ENCODE data around the gene HIRA. TPM values are rescaled to one million over a fixed set of nuclear protein-coding genes. Genes with fewer than 3 reads are reported as not detected.
A peak's percentile ranks its signal among the peaks of the same experiment; 100 is the strongest.

HIRA gene
- total RNA-seq, 4 donors from 2014 or later: 63.8 to 139 (median 107) TPM

DNA sequence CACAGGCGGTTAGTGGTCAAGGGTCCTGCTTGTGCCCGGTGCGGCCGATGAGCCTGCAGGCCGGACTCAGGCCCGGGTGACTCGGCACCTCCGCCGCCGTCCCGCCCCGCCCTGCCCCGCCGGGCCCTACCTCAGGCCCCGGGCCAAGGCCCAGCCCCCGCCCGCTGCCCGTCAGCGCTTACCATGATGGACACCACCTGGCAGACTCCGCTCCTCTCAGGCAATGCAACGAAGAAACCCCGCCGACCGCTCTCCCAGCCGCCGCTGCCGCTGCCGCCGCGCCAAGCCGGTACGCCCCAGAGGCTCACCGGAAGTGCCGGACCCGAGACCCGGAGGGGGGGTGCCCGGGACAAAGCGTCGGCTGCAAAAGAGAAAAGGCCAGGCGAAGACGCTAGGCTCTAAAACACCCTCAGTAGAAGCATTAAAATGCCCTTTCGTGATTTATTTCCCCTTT is 47.4 kb upstream of the HIRA start, which contains the start of gene UFD1:
Gene UFD1 (minus strand): TSS at position 293 of the 454 bp plus-strand sequence. CDS start 108 bp downstream, at position 185.
- H3K36me3 ChIP-seq: peaks cover 0 to 8% of the 10 kb centered on the region in 2 donors
- no peaks in the 10 kb centered on the region for H3K9me3 ChIP-seq
- WGBS, 2 donors: 0% methylated on average over 9 to 22 of the region's 42 CpGs
- H3K27ac ChIP-seq: peak within 1 kb of the TSS; percentile 96 to 99 (median 99)
- H3K27me3 ChIP-seq: no peaks in the 10 kb centered on the region
- peak within 1 kb of the TSS; percentile 45 to 85 (median 69) for H3K4me3 ChIP-seq (replicated peaks in 1 of 3)
- peaks cover 15 to 16% of the 10 kb centered on the region in 2 donors for H3K4me1 ChIP-seq
- intact Hi-C loops (cut with DNase I): loop anchor here (10.0 kb wide), 1 partner anchor 294 kb away; no protein-coding TSS in a partner anchor
- TF ChIP-seq, protein P1, sequence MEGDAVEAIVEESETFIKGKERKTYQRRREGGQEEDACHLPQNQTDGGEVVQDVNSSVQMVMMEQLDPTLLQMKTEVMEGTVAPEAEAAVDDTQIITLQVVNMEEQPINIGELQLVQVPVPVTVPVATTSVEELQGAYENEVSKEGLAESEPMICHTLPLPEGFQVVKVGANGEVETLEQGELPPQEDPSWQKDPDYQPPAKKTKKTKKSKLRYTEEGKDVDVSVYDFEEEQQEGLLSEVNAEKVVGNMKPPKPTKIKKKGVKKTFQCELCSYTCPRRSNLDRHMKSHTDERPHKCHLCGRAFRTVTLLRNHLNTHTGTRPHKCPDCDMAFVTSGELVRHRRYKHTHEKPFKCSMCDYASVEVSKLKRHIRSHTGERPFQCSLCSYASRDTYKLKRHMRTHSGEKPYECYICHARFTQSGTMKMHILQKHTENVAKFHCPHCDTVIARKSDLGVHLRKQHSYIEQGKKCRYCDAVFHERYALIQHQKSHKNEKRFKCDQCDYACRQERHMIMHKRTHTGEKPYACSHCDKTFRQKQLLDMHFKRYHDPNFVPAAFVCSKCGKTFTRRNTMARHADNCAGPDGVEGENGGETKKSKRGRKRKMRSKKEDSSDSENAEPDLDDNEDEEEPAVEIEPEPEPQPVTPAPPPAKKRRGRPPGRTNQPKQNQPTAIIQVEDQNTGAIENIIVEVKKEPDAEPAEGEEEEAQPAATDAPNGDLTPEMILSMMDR (IDR thresholded peaks at IDR 0.05): peak in 1 of 6 experiments; percentile 21
- peak in 1 of 2 donors; percentile 50 for TF ChIP-seq POLR2A (IDR thresholded peaks at IDR 0.05)
- peak; percentile 81 to 85 for DNase-seq

DNA sequence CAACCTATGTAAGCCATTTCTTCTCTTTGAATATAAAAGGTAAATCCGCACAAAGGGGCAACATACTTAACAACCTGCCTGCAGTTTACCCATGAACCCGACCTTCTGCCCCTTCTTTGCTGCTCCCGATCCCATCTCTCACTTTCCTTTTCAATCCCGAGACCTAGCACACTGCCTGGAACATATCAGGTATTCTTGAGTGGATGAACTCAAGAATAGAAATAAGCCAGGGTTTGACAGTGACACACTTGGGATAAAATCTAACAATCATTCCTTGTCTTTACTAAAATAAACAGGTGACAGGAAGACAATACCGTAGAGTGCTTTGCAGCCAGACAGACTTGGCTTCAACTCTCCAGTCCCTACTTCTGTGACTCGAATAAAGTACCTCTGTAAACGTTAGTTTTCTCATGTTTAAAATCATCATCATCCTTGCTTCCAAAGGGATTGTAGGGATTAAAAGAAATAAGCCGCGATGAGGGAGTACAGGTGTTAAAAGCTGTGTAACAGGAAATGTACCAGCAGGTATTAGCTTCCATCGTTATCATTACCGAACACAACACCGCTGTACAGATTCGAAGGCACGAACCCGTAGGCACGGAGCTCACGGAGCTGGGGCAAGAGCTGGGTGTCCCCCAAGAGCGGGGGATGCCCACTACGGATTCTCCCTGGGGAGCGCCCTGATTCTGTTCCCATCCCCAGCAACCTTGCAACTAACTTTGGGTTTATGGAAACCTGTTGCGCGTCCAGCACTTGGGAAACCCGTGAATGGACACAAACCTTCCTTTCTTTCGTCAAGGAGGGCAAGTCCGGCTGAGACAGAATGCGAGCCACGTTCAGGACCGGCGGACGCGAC is 46.7 kb upstream of the HIRA start:
- Histone ChIP-seq H3K4me1 (peaks cover 15 to 16% of the 10 kb centered on the region in 2 donors), H3K36me3 (peaks cover 0 to 15% of the 10 kb centered on the region in 2 donors), H3K4me3 (replicated peaks in 1 of 3) (peak overlapping the region; percentile 45 to 85 (median 69)), H3K27me3 (no peaks in the 10 kb centered on the region), H3K27ac (peak overlapping the region in 1 of 3 donors; percentile 96), H3K9me3 (no peaks in the 10 kb centered on the region)
- intact Hi-C loops (cut with DNase I): loop anchor here (10.0 kb wide), 1 partner anchor 293 kb away; no protein-coding TSS in a partner anchor
- TF ChIP-seq, protein P1 (IDR thresholded peaks at IDR 0.05): no peak
- no peak for TF ChIP-seq POLR2A (IDR thresholded peaks at IDR 0.05)
- 2 to 4% methylated on average over 23 to 27 of the region's 31 CpGs for WGBS, 2 donors
- DNase-seq: no peak

DNA sequence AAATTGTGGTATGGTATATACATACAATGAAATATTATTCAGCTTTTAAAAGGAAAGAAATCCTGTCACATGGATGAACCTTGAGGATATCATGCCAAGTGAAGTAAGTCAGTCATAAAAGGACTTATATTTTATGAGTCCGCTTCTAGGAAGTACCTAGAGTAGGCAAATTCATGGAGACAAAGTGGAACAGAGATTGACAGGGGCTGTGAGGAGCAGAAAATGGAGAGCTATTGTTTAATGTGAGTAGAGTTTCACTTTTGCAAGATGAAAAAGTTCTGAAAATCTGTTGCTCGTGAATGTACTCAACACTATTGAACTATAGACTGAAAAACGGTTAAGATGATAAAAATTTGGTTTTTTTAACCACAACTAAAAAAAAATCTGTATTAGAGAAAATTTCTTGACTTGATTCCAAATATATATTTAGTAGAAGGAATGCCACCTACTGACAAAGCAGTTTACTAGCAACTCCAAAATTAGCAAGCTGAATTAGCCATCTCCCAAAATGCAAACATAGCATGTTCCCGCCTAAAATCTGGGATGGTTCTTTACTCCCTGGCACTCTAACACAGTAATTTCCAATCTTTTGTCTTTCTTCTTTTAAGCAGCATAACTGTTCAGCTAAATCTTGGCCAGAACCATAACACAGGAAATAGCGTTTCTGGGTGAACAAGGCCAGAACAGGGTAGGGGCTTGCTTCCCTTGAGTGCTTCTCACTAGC is 46.0 kb upstream of the HIRA start:
- no peak for TF ChIP-seq POLR2A (IDR thresholded peaks at IDR 0.05)
- TF ChIP-seq, protein P1 (IDR thresholded peaks at IDR 0.05): peak in 2 of 6 experiments; percentile 24 to 30
- Histone ChIP-seq H3K36me3 (peaks cover 1 to 22% of the 10 kb centered on the region in 2 donors), H3K27ac (no peak overlapping the region), H3K4me3 (replicated peaks in 1 of 3) (peak overlapping the region in 1 of 3 donors; percentile 85), H3K4me1 (peaks cover 15 to 16% of the 10 kb centered on the region in 2 donors), H3K27me3 (no peaks in the 10 kb centered on the region), H3K9me3 (no peaks in the 10 kb centered on the region)
- intact Hi-C loops (cut with DNase I): loop anchor here (10.0 kb wide), 1 partner anchor 293 kb away; no protein-coding TSS in a partner anchor
- WGBS, 2 donors: 39 to 40% methylated on average over 5 of the region's 5 CpGs
- no peak for DNase-seq

DNA sequence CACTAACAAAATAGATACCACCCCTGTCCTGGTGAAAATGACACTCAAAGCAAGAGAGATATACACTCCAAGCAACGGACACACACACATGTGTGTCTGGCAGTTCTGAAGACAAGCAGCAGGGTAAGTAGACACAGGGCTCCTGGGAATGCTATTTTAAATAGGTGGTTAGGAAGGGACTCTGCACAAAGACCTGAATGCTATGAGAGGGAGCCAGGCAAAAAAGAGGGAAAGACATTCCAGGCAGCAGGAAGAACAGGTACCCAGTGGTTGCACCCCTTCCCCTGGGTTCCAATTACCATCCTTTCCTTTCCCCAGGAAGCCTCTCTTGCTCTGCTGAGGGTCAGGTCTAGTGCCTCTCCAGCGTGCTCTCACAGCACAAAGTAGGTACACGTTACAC is 44.5 kb upstream of the HIRA start:
- WGBS, 2 donors: 62 to 76% methylated on average over 3 of the region's 3 CpGs

More for the DNA sequence above, 44.5 kb upstream of the HIRA start:
- TF ChIP-seq POLR2A (IDR thresholded peaks at IDR 0.05): no peak
- TF ChIP-seq, protein P1 (IDR thresholded peaks at IDR 0.05): no peak
- Histone ChIP-seq H3K9me3 (no peaks in the 10 kb centered on the region), H3K27me3 (no peaks in the 10 kb centered on the region), H3K27ac (no peak overlapping the region), H3K4me3 (replicated peaks in 1 of 3) (no peak overlapping the region), H3K36me3 (peaks cover 15 to 32% of the 10 kb centered on the region in 2 donors), H3K4me1 (peaks cover 15 to 16% of the 10 kb centered on the region in 2 donors)
- intact Hi-C loops (cut with DNase I): loop anchor here (10.0 kb wide), 1 partner anchor 291 kb away; no protein-coding TSS in a partner anchor
- DNase-seq: no peak

Data from thyroid gland (tissue), 4 donors.